OCI-LY1 (cell line): Measurements from ENCODE around the gene ASPDH.

Experiments used
- CTCF ChIP-seq: fragments of 200-600 bp; sonication (generic), shearing (Covaris generic); IDR thresholded peaks from 2 replicates; pipeline ENCODE4 v1.5.1; 2017; ENCODE audit warnings: mild to moderate bottlenecking, antibody characterized with exemption, low read length, moderate library complexity, mixed read lengths
- EZH2 ChIP-seq: fragments of 200-600 bp; sonication (generic), shearing (Covaris generic); IDR thresholded peaks from 2 replicates; pipeline ENCODE4 v1.8.0; 2017; ENCODE audit warnings: borderline replicate concordance, mixed run types, mild to moderate bottlenecking, antibody characterized with exemption, low read length, moderate library complexity, mixed read lengths

- TF ChIP-seq CTCF (no peak), EZH2 (no peak)
Observed at GRCh38 chr19:50479761-50480251, 33.9 kb downstream of the ASPDH start.
